Activated naive CD8-positive, alpha-beta T cell treated with anti-CD3 and anti-CD28 coated beads for 36 hours (primary cell): ENCODE data around the gene WFDC10B. TPM values are rescaled to one million over a fixed set of nuclear protein-coding genes. Genes with fewer than 3 reads are reported as not detected.
"Not testable (repeated sequence)": the region's sequence is repeated elsewhere in the genome, so short reads cannot be mapped to it uniquely, and the experiment has no call there.

Experiments used
- DNase-seq: peaks from one replicate; pipeline ENCODE4 v3.0.0; 2021
- H3K27ac Mint-ChIP-seq: one replicate; pipeline ENCODE4 v1.8.0; 2022; ENCODE audit warnings: mild to moderate bottlenecking, moderate library complexity, mixed read lengths
- H3K27me3 Mint-ChIP-seq: one replicate; pipeline ENCODE4 v1.8.0; 2022; ENCODE audit warnings: mild to moderate bottlenecking, mixed read lengths
- H3K36me3 Mint-ChIP-seq: one replicate; pipeline ENCODE4 v1.8.0; 2021; ENCODE audit warnings: mild to moderate bottlenecking, mixed read lengths
- H3K4me1 Mint-ChIP-seq: one replicate; pipeline ENCODE4 v1.8.0; 2021; ENCODE audit warnings: mixed read lengths
- H3K4me3 Mint-ChIP-seq: one replicate; pipeline ENCODE4 v1.8.0; 2022; ENCODE audit warnings: mild to moderate bottlenecking, moderate library complexity, mixed read lengths
- H3K9me3 Mint-ChIP-seq: one replicate; pipeline ENCODE4 v1.8.0; 2022; ENCODE audit warnings: mixed read lengths
- total RNA-seq, 2 experiments: library from RNA; stranded (reverse); gene quantifications; one replicate each; pipeline ENCODE4 v1.2.3, GENCODE V29; 2021

The WFDC10B gene
- not detected for total RNA-seq

GRCh38 chr20:45704969-45705637, at the start of gene WFDC10B:
Gene WFDC10B, minus strand, starts transcription at chr20:45705019. Its CDS starts 19,027 bp downstream, at chr20:45685992.
- no peak within 1 kb of the TSS for H3K4me3 Mint-ChIP-seq
- H3K9me3 Mint-ChIP-seq: no peaks in the 10 kb centered on the region
- H3K27me3 Mint-ChIP-seq: peaks cover 24% of the 10 kb centered on the region
- no peak within 1 kb of the TSS for H3K27ac Mint-ChIP-seq
- H3K4me1 Mint-ChIP-seq: no peaks in the 10 kb centered on the region
- H3K36me3 Mint-ChIP-seq: peaks cover 2% of the 10 kb centered on the region
- no peak for DNase-seq

GRCh38 chr20:45752746-45753145, 47.9 kb upstream of the WFDC10B start:
- DNase-seq: peak; percentile 33
- H3K9me3 Mint-ChIP-seq: peaks cover 9% of the 10 kb centered on the region
- H3K27ac Mint-ChIP-seq: peak overlapping the region; percentile 71
- no peak overlapping the region for H3K4me3 Mint-ChIP-seq
- peaks cover 33% of the 10 kb centered on the region for H3K27me3 Mint-ChIP-seq
- peaks cover 28% of the 10 kb centered on the region for H3K4me1 Mint-ChIP-seq
- H3K36me3 Mint-ChIP-seq: no peaks in the 10 kb centered on the region

- Mint-ChIP-seq H3K36me3 (no peaks in the 10 kb centered on the region), H3K4me1 (peaks cover 28% of the 10 kb centered on the region), H3K4me3 (no peak overlapping the region), H3K9me3 (peaks cover 9% of the 10 kb centered on the region), H3K27ac (peak overlapping the region; percentile 71), H3K27me3 (peaks cover 42% of the 10 kb centered on the region)
- no peak for DNase-seq
Observed at GRCh38 chr20:45751721-45752120, 46.9 kb upstream of the WFDC10B start.

- no peak for DNase-seq
- H3K27me3 Mint-ChIP-seq: peaks cover 38% of the 10 kb centered on the region
- no peaks in the 10 kb centered on the region for H3K9me3 Mint-ChIP-seq
- no peaks in the 10 kb centered on the region for H3K36me3 Mint-ChIP-seq
- no peak overlapping the region for H3K4me3 Mint-ChIP-seq
- H3K27ac Mint-ChIP-seq: no peak overlapping the region
- peaks cover 5% of the 10 kb centered on the region for H3K4me1 Mint-ChIP-seq
Observed at GRCh38 chr20:45745015-45745414, 40.2 kb upstream of the WFDC10B start.

GRCh38 chr20:45742596-45742995, 37.8 kb upstream of the WFDC10B start:
- H3K36me3 Mint-ChIP-seq: no peaks in the 10 kb centered on the region
- no peak overlapping the region for H3K4me3 Mint-ChIP-seq
- H3K27me3 Mint-ChIP-seq: peaks cover 29% of the 10 kb centered on the region
- no peaks in the 10 kb centered on the region for H3K9me3 Mint-ChIP-seq
- H3K27ac Mint-ChIP-seq: no peak overlapping the region
- DNase-seq: no peak
- peaks cover 3% of the 10 kb centered on the region for H3K4me1 Mint-ChIP-seq

GRCh38 chr20:45735988-45736387, 31.2 kb upstream of the WFDC10B start:
- Mint-ChIP-seq H3K4me1 (no peaks in the 10 kb centered on the region), H3K27ac (no peak overlapping the region), H3K36me3 (no peaks in the 10 kb centered on the region), H3K9me3 (peaks cover 18% of the 10 kb centered on the region), H3K27me3 (peaks cover 53% of the 10 kb centered on the region), H3K4me3 (no peak overlapping the region)
- no peak for DNase-seq

GRCh38 chr20:45735552-45735951, 30.7 kb upstream of the WFDC10B start:
- no peaks in the 10 kb centered on the region for H3K36me3 Mint-ChIP-seq
- H3K27ac Mint-ChIP-seq: no peak overlapping the region
- no peak for DNase-seq
- peaks cover 20% of the 10 kb centered on the region for H3K9me3 Mint-ChIP-seq
- peaks cover 56% of the 10 kb centered on the region for H3K27me3 Mint-ChIP-seq
- H3K4me3 Mint-ChIP-seq: no peak overlapping the region
- no peaks in the 10 kb centered on the region for H3K4me1 Mint-ChIP-seq

- H3K36me3 Mint-ChIP-seq: no peaks in the 10 kb centered on the region
- H3K27me3 Mint-ChIP-seq: peaks cover 57% of the 10 kb centered on the region
- H3K4me3 Mint-ChIP-seq: no peak overlapping the region
- no peaks in the 10 kb centered on the region for H3K4me1 Mint-ChIP-seq
- H3K27ac Mint-ChIP-seq: no peak overlapping the region
- peaks cover 20% of the 10 kb centered on the region for H3K9me3 Mint-ChIP-seq
- DNase-seq: no peak
Observed at GRCh38 chr20:45732199-45732598, 27.4 kb upstream of the WFDC10B start.

GRCh38 chr20:45727044-45727443, 22.2 kb upstream of the WFDC10B start:
- H3K27ac Mint-ChIP-seq: no peak overlapping the region
- DNase-seq: no peak
- H3K4me1 Mint-ChIP-seq: no peaks in the 10 kb centered on the region
- no peak overlapping the region for H3K4me3 Mint-ChIP-seq
- no peaks in the 10 kb centered on the region for H3K36me3 Mint-ChIP-seq
- peaks cover 7% of the 10 kb centered on the region for H3K9me3 Mint-ChIP-seq
- peaks cover 70% of the 10 kb centered on the region for H3K27me3 Mint-ChIP-seq

- H3K27me3 Mint-ChIP-seq: peaks cover 60% of the 10 kb centered on the region
- H3K36me3 Mint-ChIP-seq: no peaks in the 10 kb centered on the region
- H3K4me3 Mint-ChIP-seq: no peak overlapping the region
Observed at GRCh38 chr20:45725134-45725533, 20.3 kb upstream of the WFDC10B start.

GRCh38 chr20:45722047-45722446, 17.2 kb upstream of the WFDC10B start, which contains the start of gene SPINT4:
Gene SPINT4, plus strand, starts transcription at chr20:45722347. Its CDS starts 21 bp downstream, at chr20:45722368.
- peaks cover 67% of the 10 kb centered on the region for H3K27me3 Mint-ChIP-seq
- H3K27ac Mint-ChIP-seq: no peak within 1 kb of the TSS
- H3K36me3 Mint-ChIP-seq: no peaks in the 10 kb centered on the region
- peaks cover 3% of the 10 kb centered on the region for H3K9me3 Mint-ChIP-seq
- DNase-seq: no peak
- no peak within 1 kb of the TSS for H3K4me3 Mint-ChIP-seq
- H3K4me1 Mint-ChIP-seq: no peaks in the 10 kb centered on the region

More at GRCh38 chr20:45725134-45725533, 20.3 kb upstream of the WFDC10B start:
- Mint-ChIP-seq H3K27ac (no peak overlapping the region), H3K9me3 (no peaks in the 10 kb centered on the region), H3K4me1 (no peaks in the 10 kb centered on the region)
- no peak for DNase-seq

- DNase-seq, H3K9me3 Mint-ChIP-seq, H3K4me1 Mint-ChIP-seq, H3K27ac Mint-ChIP-seq, H3K4me3 Mint-ChIP-seq, H3K36me3 Mint-ChIP-seq: not testable (repeated sequence)
- peaks cover 59% of the 10 kb centered on the region for H3K27me3 Mint-ChIP-seq
Observed at GRCh38 chr20:45716141-45716688, 11.4 kb upstream of the WFDC10B start.

GRCh38 chr20:45701873-45702272, 2.9 kb downstream of the WFDC10B start, which contains the start of gene WFDC13:
Gene WFDC13, plus strand, starts transcription at chr20:45702038. Its CDS starts 86 bp downstream, at chr20:45702124.
- Mint-ChIP-seq H3K4me3 (no peak within 1 kb of the TSS), H3K4me1 (no peaks in the 10 kb centered on the region), H3K27me3 (peaks cover 9% of the 10 kb centered on the region), H3K9me3 (no peaks in the 10 kb centered on the region), H3K27ac (no peak within 1 kb of the TSS), H3K36me3 (peaks cover 2% of the 10 kb centered on the region)
- no peak for DNase-seq

- Mint-ChIP-seq H3K4me1 (no peaks in the 10 kb centered on the region), H3K4me3 (no peak overlapping the region), H3K27me3 (peaks cover 10% of the 10 kb centered on the region), H3K9me3 (no peaks in the 10 kb centered on the region), H3K27ac (no peak overlapping the region), H3K36me3 (peaks cover 2% of the 10 kb centered on the region)
- no peak for DNase-seq
Observed at GRCh38 chr20:45701104-45701503, 3.7 kb downstream of the WFDC10B start.

GRCh38 chr20:45695496-45695895, 9.3 kb downstream of the WFDC10B start:
- no peak for DNase-seq
- H3K36me3 Mint-ChIP-seq: no peaks in the 10 kb centered on the region
- no peak overlapping the region for H3K27ac Mint-ChIP-seq
- no peak overlapping the region for H3K4me3 Mint-ChIP-seq
- peaks cover under 1% of the 10 kb centered on the region for H3K9me3 Mint-ChIP-seq
- no peaks in the 10 kb centered on the region for H3K4me1 Mint-ChIP-seq
- H3K27me3 Mint-ChIP-seq: peaks cover 38% of the 10 kb centered on the region

GRCh38 chr20:45693346-45693745, 11.5 kb downstream of the WFDC10B start:
- not testable (repeated sequence) for H3K4me3 Mint-ChIP-seq, DNase-seq, H3K9me3 Mint-ChIP-seq, H3K27ac Mint-ChIP-seq, H3K4me1 Mint-ChIP-seq, H3K36me3 Mint-ChIP-seq
- H3K27me3 Mint-ChIP-seq: peaks cover 41% of the 10 kb centered on the region
